ENCODE results near the gene FBXO27. TPM values are rescaled to one million over a fixed set of nuclear protein-coding genes. Genes with fewer than 3 reads are reported as not detected.

The FBXO27 gene
- total and polyA plus RNA-seq, 2 donors (not counting 1 experiment from before 2014, with no cell fraction given): 0.83 to 3.6 TPM

DNA sequence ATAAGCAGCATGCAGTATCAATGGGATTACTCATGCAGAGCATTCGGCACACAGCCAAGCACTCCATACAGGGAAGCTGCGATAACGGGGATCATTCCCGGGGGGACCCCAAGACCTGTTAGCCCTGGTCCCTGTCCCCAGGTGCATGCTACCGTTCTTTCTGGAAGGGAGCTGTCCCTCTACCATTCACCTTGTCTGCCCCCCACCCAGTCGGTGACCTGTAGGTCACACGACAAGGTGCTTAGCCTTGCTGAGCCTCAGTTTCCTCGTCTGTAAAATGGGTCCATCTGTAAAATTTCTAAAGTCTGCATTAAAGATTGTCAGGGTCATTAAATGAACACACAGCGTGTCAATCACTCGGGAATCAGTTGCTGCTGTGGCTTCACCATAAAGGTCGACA is 45.0 kb upstream of the FBXO27 start:
- Histone ChIP-seq H2AFZ (ENCODE audit: low read length) (no peak overlapping the region), H3K36me3 (ENCODE audit: control insufficient read depth, insufficient read depth, low read length) (no peaks in the 10 kb centered on the region), H3K4me3 (replicated peaks in 1 of 4; ENCODE audit: control extremely low read depth in 1 of 4, insufficient read depth in 1 of 4, low read depth in 3 of 4, low read length in 4 of 4) (no peak overlapping the region), H3K9ac (ENCODE audit: insufficient read depth, low read length) (no peak overlapping the region), H3K4me1 (ENCODE audit: control insufficient read depth, extremely low read depth, insufficient read depth, low read length) (no peaks in the 10 kb centered on the region), H4K20me1 (ENCODE audit: control insufficient read depth, extremely low read depth, insufficient read depth, low read length) (no peaks in the 10 kb centered on the region), H3K9me3 (ENCODE audit: control insufficient read depth, insufficient read depth, low read depth, low read length) (no peaks in the 10 kb centered on the region), H3K27me3 (ENCODE audit: control insufficient read depth, insufficient read depth, low read length) (no peaks in the 10 kb centered on the region), H3K4me2 (ENCODE audit: extremely low read depth, insufficient read depth, low read length) (no peak overlapping the region), H3K79me2 (ENCODE audit: control insufficient read depth, insufficient read depth, low read length) (no peaks in the 10 kb centered on the region), H3K27ac (ENCODE audit: insufficient read depth, low read length) (no peak overlapping the region)
- TF ChIP-seq EZH2 (IDR thresholded peaks at IDR 0.05; ENCODE audit: low read length, missing control alignments): no peak
- TF ChIP-seq, protein P1, sequence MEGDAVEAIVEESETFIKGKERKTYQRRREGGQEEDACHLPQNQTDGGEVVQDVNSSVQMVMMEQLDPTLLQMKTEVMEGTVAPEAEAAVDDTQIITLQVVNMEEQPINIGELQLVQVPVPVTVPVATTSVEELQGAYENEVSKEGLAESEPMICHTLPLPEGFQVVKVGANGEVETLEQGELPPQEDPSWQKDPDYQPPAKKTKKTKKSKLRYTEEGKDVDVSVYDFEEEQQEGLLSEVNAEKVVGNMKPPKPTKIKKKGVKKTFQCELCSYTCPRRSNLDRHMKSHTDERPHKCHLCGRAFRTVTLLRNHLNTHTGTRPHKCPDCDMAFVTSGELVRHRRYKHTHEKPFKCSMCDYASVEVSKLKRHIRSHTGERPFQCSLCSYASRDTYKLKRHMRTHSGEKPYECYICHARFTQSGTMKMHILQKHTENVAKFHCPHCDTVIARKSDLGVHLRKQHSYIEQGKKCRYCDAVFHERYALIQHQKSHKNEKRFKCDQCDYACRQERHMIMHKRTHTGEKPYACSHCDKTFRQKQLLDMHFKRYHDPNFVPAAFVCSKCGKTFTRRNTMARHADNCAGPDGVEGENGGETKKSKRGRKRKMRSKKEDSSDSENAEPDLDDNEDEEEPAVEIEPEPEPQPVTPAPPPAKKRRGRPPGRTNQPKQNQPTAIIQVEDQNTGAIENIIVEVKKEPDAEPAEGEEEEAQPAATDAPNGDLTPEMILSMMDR (conservative IDR thresholded peaks at IDR 0.05 in 1 of 2, IDR thresholded peaks at IDR 0.05 in 1 of 2; ENCODE audit: low read depth in 1 of 2, low read length in 2 of 2): no peak
- no peak for DNase-seq (ENCODE audit: low read depth in 2 of 2)

DNA sequence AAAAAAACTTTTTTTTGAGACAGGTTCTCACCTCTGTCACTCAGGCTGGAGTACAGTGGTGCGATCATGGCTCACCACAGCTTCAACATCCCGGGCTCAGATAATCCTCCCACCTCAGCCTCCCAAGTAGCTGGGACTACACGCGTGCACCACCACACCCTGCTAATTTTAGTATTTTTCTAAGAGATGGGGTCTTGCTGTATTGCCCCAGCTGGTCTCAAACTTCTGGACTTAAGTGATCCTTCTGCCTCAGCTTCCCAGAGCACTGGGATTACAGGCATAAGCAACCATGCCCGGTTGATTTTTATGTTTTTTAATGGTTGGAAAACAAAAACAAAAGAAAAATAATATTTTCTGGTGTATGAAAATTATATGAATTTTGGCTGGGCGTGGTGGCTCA is 42.6 kb upstream of the FBXO27 start:
- no peaks in the 10 kb centered on the region for H3K4me1 ChIP-seq (ENCODE audit: control insufficient read depth, extremely low read depth, insufficient read depth, low read length)
- H3K27me3 ChIP-seq (ENCODE audit: control insufficient read depth, insufficient read depth, low read length): no peaks in the 10 kb centered on the region
- TF ChIP-seq, protein P1 (conservative IDR thresholded peaks at IDR 0.05 in 1 of 2, IDR thresholded peaks at IDR 0.05 in 1 of 2; ENCODE audit: low read depth in 1 of 2, low read length in 2 of 2): no peak
- no peak for TF ChIP-seq EZH2 (IDR thresholded peaks at IDR 0.05; ENCODE audit: low read length, missing control alignments)
- H4K20me1 ChIP-seq (ENCODE audit: control insufficient read depth, extremely low read depth, insufficient read depth, low read length): no peaks in the 10 kb centered on the region
- H3K79me2 ChIP-seq (ENCODE audit: control insufficient read depth, insufficient read depth, low read length): no peaks in the 10 kb centered on the region
- H3K27ac ChIP-seq (ENCODE audit: insufficient read depth, low read length): no peak overlapping the region
- DNase-seq (ENCODE audit: low read depth in 2 of 2): no peak
- no peaks in the 10 kb centered on the region for H3K9me3 ChIP-seq (ENCODE audit: control insufficient read depth, insufficient read depth, low read depth, low read length)
- no peak overlapping the region for H2AFZ ChIP-seq (ENCODE audit: low read length)
- H3K4me3 ChIP-seq (replicated peaks in 1 of 4; ENCODE audit: control extremely low read depth in 1 of 4, insufficient read depth in 1 of 4, low read depth in 3 of 4, low read length in 4 of 4): no peak overlapping the region
- H3K4me2 ChIP-seq (ENCODE audit: extremely low read depth, insufficient read depth, low read length): no peak overlapping the region
- H3K9ac ChIP-seq (ENCODE audit: insufficient read depth, low read length): no peak overlapping the region
- no peaks in the 10 kb centered on the region for H3K36me3 ChIP-seq (ENCODE audit: control insufficient read depth, insufficient read depth, low read length)

DNA sequence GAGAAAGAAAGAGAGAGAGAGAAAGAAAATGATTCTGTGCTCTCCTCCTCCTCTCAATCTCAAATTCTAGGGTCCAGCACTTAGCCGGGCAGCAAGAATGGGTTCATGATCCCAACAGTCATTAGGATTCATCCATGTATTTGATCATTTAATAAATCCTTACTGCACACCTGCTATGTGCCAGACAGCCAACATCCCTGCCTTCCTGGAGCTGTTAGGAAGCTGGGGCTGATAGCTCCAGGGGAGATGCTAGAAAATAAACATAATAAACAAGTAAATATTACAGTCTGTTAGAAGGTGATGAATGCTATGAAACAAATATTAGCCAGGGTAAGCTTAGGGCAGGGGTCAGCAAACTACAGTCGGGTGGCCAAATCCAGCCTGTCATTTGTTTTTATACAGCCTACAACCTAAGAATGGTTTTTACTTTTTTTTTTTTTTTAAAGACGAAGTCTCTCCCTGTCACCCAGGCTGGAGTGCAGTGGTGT is 41.9 kb upstream of the FBXO27 start:
- Histone ChIP-seq H4K20me1 (ENCODE audit: control insufficient read depth, extremely low read depth, insufficient read depth, low read length) (no peaks in the 10 kb centered on the region), H3K4me2 (ENCODE audit: extremely low read depth, insufficient read depth, low read length) (no peak overlapping the region), H3K9ac (ENCODE audit: insufficient read depth, low read length) (no peak overlapping the region), H3K27ac (ENCODE audit: insufficient read depth, low read length) (no peak overlapping the region), H3K4me3 (replicated peaks in 1 of 4; ENCODE audit: control extremely low read depth in 1 of 4, insufficient read depth in 1 of 4, low read depth in 3 of 4, low read length in 4 of 4) (no peak overlapping the region), H2AFZ (ENCODE audit: low read length) (no peak overlapping the region), H3K4me1 (ENCODE audit: control insufficient read depth, extremely low read depth, insufficient read depth, low read length) (no peaks in the 10 kb centered on the region), H3K9me3 (ENCODE audit: control insufficient read depth, insufficient read depth, low read depth, low read length) (no peaks in the 10 kb centered on the region), H3K79me2 (ENCODE audit: control insufficient read depth, insufficient read depth, low read length) (no peaks in the 10 kb centered on the region), H3K27me3 (ENCODE audit: control insufficient read depth, insufficient read depth, low read length) (no peaks in the 10 kb centered on the region), H3K36me3 (ENCODE audit: control insufficient read depth, insufficient read depth, low read length) (no peaks in the 10 kb centered on the region)
- DNase-seq (ENCODE audit: low read depth in 2 of 2): no peak
- TF ChIP-seq, protein P1 (conservative IDR thresholded peaks at IDR 0.05 in 1 of 2, IDR thresholded peaks at IDR 0.05 in 1 of 2; ENCODE audit: low read depth in 1 of 2, low read length in 2 of 2): no peak
- no peak for TF ChIP-seq EZH2 (IDR thresholded peaks at IDR 0.05; ENCODE audit: low read length, missing control alignments)
